DMS53 (cell line): ENCODE data around the gene TTC23L.
A peak's percentile ranks its signal among the peaks of the same experiment; 100 is the strongest.
"Not testable (repeated sequence)": the region's sequence is repeated elsewhere in the genome, so short reads cannot be mapped to it uniquely, and the experiment has no call there.

Experiments used
- DNase-seq: peaks from one replicate; lab custom pipeline; 2025; lab: John Stamatoyannopoulos, UW

TTC23L gene, protein sequence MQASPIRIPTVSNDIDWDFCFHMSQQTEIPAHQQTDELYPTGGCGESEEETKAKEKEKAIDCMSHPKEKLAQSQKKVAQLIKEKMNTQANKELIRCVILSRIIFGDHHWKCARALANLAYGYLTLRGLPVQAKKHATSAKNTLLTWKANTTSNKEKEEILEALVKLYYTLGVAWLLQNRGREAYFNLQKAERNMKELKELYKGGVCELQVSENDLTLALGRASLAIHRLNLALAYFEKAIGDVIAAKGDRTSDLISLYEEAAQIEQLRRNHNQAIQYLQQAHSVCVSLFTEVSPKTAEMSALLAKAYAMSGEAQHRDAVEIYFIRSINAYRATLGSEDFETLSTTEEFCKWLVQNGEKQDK

DNA sequence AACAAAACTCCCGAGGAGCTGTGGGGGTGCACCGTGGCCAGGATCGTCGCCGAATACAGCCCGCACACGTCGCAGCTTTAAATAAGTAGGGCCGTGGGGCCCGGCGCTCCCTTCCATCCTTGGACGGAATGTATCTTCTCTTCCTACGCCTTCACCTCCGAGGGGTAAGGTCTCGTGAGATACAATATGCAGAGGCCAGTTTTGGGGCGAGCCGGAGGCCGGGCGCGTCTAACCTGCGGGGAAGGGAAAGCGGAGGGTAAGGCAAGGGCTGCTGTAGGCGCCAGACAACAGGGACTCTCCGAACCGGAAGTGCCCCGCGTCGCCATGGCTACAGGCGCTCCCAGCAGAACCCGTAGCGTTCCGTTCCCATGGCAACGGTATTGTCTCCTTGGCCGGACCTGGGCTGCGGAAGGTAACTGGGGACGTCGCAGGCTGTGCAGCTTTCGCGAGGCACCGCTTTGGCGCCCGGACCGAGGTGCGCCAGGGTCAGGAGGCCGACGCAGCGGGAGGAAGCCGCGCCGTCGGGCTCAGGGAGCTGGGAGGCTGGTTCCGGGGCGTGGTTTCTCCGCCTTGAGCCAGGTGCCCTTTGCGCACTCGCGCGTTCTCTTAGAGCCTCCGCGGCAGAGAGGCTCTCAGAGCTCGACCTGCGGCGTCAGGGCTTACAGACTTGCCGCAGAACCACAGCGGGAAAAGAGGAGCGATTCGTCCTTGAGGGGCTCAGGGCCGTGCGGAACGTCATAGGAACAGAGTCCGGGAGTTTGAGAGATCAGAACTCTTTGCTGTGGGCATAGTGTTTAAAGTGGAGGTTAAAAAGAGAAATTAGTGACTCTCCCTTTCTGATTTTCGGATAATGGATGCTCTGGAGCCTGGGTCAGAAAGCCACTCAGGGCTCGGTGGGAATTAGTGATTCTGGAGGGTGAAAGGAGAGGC lies at the start of gene TTC23L:
TSS of gene TTC23L (plus strand) at position 380 of the 930 bp plus-strand sequence. CDS start 1,508 bp downstream, outside the sequence.
- peak; percentile 99 for DNase-seq

DNA sequence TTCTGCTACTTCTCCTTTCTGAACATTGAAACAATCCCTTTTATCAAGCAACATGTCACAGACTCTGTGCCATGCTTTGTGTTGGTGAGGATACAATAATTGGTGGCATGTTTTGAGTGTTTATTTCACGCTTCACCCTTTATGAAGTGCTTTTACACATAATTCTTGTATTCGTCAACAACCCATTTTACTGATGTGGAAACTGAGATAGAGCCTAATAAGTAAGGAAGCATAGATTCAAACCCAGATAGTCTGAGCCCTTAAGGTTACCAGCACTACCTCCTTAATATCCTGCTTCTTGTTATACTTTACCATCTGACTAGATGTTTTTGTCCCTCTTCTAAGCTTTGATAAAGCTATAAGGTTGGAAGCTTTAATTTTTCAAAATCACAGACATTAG lies 49.3 kb upstream of the TTC23L start:
- DNase-seq = no peak

DNA sequence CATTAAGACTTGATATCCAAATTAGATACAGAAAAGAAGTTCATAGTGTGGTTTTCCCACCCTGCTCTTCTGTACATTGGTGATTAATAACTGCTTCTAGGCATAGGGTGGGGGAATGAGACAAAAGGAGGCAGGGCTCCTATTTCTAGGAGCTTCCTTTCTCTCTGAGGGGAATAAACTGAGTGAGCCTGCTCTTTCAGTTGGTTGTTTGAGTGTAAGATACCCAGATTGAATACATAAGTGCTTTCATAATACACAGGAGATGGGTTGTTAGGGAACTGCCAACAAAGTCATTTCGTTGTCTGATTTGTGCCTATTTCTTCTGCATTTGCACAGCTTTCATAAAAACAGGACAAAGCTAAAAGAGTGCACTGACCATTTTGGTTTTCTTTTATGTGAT lies 48.9 kb upstream of the TTC23L start:
- no peak for DNase-seq

DNA sequence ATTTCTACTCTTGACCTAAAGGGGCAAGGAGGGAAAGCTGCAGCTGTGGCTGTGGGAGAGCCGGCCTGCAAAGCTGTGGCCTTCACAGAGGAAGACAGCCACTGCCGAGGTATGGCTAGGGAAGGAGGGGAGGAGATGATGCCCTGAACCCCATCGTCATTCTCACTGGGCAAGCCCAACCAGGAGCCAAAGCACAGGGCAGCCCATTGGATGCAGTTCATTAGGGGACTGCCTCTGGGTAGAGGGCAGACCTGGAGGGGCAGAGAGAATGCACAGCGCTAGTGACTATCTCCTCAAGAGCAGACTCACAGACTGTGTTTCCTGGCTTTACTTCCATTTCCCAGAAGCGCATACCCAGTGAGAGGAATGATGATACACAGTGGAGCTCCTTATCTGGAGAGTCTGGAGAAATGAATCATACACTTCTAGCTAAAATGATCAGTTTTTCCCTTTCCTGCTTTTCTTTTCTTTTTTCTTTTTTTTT lies 47.2 kb upstream of the TTC23L start:
- DNase-seq = no peak

DNA sequence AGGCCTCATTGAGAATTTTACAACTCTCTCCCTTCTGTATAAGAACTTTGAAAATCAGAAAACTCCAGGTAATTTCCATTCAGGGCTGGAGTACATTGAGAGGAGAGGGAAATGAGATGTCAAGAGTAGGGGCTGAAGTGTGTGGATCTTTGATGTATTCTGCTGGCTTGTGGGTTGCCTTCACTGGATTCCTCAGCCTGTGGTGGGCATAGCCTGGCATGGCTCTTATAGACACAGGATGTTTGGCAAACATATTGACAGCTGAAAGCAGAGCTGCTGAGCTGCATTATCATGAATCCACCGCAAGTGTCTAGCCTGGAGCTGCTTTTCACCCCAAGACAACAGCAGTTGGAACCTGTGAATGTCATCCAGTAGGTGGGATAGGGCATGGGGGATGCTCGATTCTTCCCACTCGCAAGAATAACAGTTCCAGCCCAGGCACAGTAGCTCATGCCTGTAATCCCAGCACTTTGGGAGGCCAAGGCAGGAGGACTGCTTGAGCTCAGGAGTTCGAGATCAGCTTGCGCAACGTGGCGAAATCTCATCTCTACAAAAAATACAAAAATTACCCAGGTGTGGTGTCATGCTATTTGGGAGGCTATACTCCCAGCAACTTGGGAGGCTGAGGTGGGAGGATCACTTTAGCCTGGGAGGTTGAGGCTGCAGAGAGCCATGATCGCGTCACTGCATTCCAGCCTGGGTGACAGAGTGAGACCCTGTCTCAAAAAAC lies 36.0 kb upstream of the TTC23L start:
- DNase-seq = no peak

DNA sequence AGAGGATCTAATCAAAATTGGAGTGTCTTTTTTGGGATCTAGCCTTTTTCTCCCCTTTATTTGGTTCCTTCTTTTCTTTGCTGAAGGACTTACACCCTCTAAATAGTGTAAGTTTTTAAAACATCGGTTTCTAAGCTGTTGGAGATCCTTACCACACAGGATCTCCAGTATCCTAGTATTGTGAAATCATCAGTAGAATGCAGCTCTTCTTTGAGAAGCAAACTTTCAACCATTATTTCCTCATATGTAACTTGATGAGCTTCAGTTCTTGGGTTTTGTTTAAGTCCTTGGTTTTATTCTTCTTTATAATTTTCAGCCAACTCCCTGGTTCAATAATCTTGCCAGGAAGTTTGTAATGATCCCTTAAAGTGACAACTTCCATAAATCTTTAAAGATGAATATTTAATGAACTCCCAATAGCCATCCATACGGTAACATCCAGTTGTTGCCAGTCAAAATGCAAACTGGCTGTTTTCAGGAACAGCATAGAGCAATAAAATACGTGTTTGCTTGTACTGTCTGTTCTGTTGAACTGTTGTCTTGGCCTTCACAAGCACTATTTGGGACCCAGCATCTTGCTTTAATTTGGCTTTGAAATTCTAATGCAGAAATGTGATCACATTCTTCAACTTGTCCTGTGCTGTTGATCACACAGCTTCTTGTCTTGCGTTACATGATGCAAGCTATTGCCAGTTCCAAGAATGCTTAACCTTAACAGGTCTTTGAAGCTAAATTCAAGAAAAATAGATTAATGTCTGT lies 34.8 kb upstream of the TTC23L start:
- DNase-seq = no peak

DNA sequence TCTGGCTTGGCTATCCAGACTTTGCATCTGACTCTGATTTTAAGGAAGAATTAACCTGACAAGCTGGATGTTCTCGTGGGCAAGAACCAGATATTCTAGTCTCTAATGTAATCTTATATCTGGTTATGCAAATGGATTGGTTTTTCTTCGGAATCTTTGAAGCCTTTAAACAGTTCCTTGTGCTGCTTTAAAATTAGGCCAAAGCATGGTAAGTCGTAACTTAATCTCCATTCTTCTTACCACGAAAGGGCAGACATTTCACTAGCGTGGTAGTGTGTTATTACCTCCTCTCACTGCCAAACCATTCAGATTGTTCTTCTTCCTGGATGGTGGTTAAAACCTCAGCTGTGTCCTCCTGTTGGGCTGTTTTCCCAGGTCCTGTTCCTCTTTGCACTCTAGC lies 34.1 kb upstream of the TTC23L start:
- no peak for DNase-seq

DNA sequence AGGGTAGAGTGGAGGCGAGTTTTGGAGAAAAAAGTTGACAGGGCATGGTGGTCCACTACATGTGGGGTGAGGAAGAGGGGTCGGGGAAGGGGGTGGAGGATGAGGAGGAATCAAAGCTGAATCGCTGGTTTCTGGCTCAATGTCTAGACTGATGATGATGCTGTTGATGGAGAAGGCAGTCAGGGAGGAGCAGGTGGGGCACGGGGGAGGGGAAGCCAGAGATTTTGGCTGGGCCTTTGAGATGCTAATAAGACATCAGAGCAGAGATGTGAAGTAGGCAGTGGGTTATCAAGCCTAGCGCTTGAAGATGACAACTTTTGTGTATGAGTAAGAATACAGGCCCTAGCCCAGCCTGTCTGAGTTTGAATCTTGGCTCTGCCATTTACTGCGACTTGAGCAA lies 32.4 kb upstream of the TTC23L start:
- DNase-seq = no peak

DNA sequence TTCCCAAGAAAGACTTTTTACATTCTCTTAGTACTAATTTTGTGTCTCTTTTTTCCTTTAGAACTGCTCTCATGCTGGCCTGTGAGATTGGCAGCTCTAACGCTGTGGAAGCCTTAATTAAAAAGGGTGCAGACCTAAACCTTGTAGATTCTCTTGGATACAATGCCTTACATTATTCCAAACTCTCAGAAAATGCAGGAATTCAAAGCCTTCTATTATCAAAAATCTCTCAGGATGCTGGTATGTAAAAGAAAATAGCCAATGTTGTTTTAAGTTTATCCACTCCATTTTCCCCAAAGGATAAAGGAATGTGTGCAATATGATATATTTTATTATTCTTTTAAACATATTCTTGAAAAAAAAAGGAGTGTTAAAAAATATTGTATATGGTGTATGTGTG lies 27.3 kb upstream of the TTC23L start:
- DNase-seq = no peak

DNA sequence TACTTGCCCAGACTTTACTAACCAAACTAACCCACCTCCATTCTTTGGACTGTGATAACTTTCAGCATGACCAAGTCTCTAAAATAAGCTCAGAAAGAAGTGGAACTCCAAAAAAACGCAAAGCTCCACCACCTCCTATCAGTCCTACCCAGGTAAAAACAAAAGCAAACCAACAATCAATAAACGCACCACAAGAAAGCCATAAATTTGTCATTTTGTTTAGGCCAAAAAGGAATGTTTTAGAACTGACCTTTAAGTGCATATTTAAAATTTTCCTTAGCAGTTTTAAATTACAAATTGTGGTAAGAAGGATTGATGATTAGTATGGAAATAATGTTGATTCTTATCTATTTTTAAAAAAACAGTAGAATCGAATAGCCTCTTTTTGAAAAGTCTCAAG lies 25.5 kb upstream of the TTC23L start:
- DNase-seq = no peak

DNA sequence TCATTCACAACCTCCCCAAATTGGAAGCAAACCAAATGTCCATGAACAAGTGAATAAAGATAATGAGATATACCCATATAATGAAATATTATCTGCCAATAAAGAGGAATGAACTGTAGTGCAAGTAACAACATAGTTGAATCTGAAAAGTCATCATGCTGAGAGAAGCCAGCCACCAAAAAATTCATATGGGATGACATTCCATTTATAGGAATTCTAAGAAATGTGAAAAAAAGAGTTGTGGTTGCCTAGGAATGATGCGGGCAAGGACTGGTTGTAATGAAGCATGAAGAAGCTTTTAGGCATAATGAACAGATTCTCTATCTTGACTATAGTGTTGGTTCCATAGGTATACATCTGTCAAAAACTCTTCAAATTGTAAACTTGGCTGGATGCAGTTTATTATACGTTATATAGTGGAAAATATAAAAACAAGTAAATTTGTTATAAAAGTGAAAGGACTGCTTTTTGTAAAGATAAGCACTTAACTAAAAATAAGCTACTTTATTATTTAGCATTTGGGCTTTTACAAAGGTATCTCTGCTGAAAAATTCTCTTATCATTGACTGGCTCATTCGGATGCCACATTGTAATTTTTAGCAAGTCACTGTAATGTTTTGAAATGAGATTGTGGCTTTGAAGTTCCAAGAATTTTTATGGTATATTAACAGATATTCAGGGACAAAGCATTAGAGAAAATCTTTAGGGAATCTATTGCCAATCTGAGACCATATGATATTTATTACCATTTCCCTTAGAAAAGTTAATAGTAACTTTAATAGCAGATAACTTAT lies 21.2 kb upstream of the TTC23L start:
- DNase-seq = no peak

DNA sequence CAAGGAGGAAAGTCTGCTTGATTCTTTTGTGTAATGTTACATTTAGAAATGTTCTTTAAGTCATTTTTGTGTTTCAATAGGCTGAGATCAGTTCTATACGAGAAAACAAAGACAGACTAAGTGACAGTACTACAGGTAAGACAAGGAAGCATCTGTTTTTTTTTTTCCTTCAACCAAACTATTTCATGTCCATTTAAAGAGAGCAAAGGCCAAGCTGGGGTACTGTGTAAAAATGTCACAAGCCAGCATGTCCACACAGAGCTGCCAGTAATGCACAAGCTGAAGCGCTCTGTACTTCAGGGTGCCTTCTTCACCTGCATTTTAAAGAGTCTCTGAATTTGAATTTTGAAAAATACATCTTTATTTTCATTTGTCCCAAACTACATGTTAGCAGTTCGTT lies 20.2 kb upstream of the TTC23L start:
- no peak for DNase-seq

DNA sequence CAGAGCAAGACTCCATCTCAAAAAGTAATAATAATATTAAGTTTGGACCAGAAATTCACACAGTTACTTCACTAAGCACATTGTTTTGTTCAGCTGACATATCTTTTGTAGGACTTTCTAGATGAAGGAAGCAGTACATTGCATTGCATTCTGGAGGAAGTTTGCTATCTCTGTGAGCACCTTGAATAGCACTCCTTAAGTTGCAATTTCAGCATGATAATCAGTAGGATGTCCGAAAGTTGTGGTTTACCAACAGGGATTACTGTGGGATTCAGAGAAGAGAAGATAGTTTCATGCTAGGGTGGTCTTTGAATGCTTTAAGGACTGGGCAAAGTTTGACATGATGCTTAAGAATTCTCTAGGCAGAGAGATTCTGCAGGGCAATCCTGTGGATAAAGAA lies 18.4 kb upstream of the TTC23L start:
- DNase-seq = no peak

DNA sequence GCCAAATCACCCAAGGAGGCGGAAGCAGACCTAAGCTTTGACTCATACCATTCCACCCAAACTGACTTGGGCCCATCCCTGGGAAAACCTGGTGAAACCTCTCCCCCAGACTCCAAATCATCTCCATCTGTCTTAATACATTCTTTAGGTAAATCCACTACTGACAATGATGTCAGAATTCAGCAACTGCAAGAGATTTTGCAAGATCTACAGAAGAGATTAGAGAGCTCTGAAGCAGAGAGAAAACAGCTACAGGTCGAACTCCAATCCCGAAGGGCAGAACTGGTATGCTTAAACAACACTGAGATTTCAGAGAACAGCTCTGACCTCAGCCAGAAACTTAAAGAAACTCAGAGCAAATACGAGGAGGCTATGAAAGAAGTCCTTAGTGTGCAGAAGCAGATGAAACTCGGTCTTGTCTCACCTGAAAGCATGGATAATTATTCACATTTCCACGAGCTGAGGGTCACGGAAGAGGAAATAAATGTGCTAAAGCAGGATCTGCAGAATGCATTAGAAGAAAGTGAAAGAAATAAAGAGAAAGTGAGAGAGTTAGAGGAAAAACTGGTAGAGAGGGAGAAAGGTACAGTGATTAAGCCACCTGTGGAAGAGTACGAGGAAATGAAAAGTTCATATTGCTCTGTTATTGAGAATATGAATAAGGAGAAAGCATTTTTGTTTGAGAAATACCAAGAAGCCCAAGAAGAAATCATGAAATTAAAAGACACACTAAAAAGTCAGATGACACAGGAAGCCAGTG lies 15.8 kb upstream of the TTC23L start:
- no peak for DNase-seq

DNA sequence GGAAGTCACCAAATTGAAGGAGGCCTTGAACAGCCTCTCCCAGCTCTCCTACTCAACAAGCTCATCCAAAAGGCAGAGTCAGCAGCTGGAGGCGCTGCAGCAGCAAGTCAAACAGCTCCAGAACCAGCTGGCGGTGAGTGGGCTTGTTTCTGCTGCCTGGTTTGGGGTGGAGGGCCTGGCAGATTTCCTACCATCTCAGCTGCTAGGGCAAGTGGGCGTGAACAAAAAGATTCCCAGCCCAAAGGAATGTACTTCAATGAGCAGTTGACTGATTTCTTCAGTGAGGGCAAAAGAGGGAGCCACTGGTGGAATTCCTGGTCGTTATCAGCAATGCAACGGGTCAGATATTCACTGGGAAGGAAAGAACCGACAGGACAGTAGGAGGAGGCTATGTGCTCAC lies 12.6 kb upstream of the TTC23L start:
- DNase-seq = no peak

DNA sequence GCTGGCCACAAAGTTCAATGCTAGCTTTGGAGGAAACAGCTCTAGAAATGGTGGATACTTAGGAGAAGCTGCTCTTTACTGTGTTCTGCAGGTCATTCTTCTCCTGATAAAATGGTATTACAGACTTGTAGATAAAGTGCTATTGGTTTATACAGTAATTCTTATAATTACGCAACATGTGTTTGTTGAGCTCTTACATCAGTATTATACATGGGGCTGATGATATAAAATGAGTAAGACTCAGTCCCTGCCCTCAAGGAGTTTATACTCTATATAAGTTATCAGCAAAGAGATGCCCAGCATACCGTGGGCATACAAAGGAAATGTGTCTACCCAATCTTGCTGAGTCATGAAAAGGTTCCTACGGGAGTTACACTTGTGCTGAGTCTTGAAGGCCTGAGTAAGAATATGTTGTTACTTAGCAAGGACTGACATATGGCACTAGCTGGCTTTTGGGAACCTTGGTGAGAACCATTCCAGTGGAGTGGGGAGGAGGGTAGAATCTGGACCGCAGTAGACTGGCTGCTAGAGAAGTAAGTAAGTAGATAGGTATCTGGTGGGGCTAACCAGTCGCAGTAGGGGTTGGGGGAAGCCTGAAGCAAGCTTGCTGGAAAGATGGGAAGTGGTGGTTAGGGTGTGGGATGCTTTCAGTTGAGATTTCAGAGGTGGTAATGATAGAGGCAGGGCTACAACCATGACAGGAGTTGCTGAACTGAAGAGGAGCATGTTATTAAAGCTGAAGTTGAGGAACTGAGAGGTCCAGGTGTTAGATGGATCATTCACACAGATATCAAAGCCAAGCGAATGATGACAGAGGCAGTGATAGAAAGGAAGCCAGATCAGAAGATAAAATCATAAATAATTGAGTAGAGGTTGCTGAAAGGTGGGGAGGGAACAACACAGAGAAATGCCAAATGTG lies 11.1 kb upstream of the TTC23L start:
- no peak for DNase-seq

DNA sequence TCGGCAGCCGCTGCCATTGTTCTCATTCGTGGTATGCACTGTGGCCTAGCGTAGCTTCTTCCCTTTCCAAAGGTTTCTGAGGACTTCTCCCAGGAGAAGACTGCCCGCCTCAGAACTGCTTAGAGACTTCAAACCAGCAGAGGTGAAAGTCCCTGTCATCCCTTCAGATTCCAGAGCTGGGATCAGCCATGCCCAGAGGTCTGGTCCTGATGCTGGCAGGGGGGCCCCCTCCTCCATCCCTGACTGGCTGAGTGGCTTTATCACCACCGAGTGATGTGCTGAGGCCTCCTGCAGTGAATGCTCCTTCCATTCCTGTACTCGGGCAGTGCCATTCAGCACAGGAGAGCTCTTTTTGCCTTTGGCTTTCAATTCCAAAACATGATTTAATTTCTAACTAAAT lies 8.1 kb upstream of the TTC23L start:
- DNase-seq = not testable (repeated sequence)

DNA sequence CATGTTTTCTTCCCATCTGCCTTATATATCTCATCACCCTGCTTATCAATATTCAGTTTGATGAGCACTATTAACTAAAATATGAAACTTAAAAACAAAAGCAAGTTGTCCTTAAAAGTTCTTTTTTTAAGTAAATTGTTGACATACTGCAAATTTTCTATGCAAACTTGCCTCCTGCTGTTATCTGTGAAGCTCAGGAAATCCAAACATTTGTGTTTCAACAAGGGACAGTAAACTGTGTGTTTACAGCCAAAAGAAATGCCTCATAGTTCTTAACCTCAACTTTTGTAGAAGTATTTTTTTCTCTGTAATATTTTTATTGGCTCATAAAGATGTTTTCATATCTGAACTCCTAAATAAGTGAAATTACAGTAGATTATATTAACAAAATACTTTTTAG lies 7.7 kb upstream of the TTC23L start:
- DNase-seq = no peak

DNA sequence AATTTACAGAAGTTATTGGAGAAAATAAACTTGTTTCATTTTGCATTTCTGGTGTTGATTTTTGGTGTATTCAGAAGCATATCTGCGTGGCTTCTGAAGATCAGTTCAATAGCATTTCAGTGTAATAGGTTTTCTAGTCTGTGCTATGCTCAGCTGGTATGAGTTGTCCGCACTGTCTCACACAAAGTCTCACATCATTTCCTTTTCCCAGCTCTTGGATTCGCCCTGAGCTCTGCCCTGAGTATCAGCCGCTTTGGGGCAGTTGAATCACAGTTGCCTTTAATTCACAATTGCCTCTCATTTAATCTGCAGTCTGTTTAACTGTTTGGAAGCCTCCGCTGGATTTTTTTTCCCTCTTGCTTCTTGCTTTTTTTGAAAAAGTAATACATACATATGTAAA lies 6.4 kb upstream of the TTC23L start:
- DNase-seq = no peak
